ENCODE data around the gene CAMKV.

Gene CAMKV

DNA sequence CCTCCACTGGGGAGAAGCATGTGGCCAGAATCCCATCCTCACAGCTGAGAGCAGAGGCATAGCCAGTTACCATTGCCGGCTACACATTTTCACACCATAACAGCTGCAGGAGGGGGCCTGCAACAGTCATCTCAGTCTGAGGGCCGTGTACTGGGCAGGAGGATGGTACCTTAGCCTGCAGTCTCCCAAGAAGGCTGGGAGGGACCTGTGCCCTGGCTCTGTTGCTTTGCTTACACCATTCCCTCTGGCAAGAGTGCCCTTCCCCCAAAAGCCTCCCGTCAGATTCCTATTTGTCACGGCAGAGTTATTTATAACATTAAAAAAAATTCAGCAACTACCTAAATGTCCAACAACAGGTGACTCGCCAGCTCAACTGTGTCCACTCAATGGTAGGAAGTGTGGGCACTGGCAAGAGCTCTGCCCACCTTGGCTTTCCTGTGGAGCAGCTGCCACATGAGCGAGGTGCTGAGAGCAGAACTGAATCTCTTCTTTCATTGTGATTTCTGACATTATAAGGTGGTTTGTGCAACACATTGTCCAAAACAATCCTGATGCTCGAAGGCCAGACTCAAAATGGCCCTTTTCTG lies 4.4 kb downstream of the CAMKV start:
- H3K36me3 ChIP-seq (ENCODE audit: insufficient read depth, low read length), result no peaks in the 10 kb centered on the region
- no peak overlapping the region for H2AFZ ChIP-seq (ENCODE audit: low read length)
- no peaks in the 10 kb centered on the region for H3K79me2 ChIP-seq (ENCODE audit: insufficient read depth, low read length)
- peaks cover 8% of the 10 kb centered on the region for H3K4me1 ChIP-seq (ENCODE audit: insufficient read depth, low read length, severe bottlenecking)
- H3K9ac ChIP-seq (ENCODE audit: low read length), result no peak overlapping the region
- no peaks in the 10 kb centered on the region for H3K27me3 ChIP-seq (ENCODE audit: insufficient read depth, low read length)
- H3K4me2 ChIP-seq (ENCODE audit: low read length), result no peak overlapping the region
- H3F3A ChIP-seq (ENCODE audit: insufficient read depth, low read length), result no peaks in the 10 kb centered on the region
- H4K20me1 ChIP-seq (ENCODE audit: insufficient read depth, low read length), result no peaks in the 10 kb centered on the region
- no peak overlapping the region for H3K4me3 ChIP-seq (ENCODE audit: low read depth, low read length, poor library complexity, severe bottlenecking)
- no peaks in the 10 kb centered on the region for H3K9me3 ChIP-seq (ENCODE audit: low read length)
- H3K27ac ChIP-seq (ENCODE audit: low read depth, low read length, poor library complexity, severe bottlenecking), result no peak overlapping the region
- TF ChIP-seq EZH2 (IDR thresholded peaks at IDR 0.05; ENCODE audit: borderline replicate concordance, low read length), result no peak
- TF ChIP-seq, protein P1, sequence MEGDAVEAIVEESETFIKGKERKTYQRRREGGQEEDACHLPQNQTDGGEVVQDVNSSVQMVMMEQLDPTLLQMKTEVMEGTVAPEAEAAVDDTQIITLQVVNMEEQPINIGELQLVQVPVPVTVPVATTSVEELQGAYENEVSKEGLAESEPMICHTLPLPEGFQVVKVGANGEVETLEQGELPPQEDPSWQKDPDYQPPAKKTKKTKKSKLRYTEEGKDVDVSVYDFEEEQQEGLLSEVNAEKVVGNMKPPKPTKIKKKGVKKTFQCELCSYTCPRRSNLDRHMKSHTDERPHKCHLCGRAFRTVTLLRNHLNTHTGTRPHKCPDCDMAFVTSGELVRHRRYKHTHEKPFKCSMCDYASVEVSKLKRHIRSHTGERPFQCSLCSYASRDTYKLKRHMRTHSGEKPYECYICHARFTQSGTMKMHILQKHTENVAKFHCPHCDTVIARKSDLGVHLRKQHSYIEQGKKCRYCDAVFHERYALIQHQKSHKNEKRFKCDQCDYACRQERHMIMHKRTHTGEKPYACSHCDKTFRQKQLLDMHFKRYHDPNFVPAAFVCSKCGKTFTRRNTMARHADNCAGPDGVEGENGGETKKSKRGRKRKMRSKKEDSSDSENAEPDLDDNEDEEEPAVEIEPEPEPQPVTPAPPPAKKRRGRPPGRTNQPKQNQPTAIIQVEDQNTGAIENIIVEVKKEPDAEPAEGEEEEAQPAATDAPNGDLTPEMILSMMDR (IDR thresholded peaks at IDR 0.05; ENCODE audit: low read length), result no peak
- no peaks in the 10 kb centered on the region for H3K9me2 ChIP-seq (ENCODE audit: low read depth, low read length)

- peaks cover 7% of the 10 kb centered on the region for H3K4me1 ChIP-seq (ENCODE audit: insufficient read depth, low read length, severe bottlenecking)
- no peak overlapping the region for H3K9ac ChIP-seq (ENCODE audit: low read length)
- no peak for TF ChIP-seq EZH2 (IDR thresholded peaks at IDR 0.05; ENCODE audit: borderline replicate concordance, low read length)
- TF ChIP-seq, protein P1 (IDR thresholded peaks at IDR 0.05; ENCODE audit: low read length), result no peak
- no peaks in the 10 kb centered on the region for H4K20me1 ChIP-seq (ENCODE audit: insufficient read depth, low read length)
- no peaks in the 10 kb centered on the region for H3K9me3 ChIP-seq (ENCODE audit: low read length)
- H3F3A ChIP-seq (ENCODE audit: insufficient read depth, low read length), result no peaks in the 10 kb centered on the region
- no peak overlapping the region for H3K4me3 ChIP-seq (ENCODE audit: low read depth, low read length, poor library complexity, severe bottlenecking)
- H2AFZ ChIP-seq (ENCODE audit: low read length), result no peak overlapping the region
- H3K79me2 ChIP-seq (ENCODE audit: insufficient read depth, low read length), result no peaks in the 10 kb centered on the region
- no peak overlapping the region for H3K27ac ChIP-seq (ENCODE audit: low read depth, low read length, poor library complexity, severe bottlenecking)
- H3K4me2 ChIP-seq (ENCODE audit: low read length), result no peak overlapping the region
- no peaks in the 10 kb centered on the region for H3K36me3 ChIP-seq (ENCODE audit: insufficient read depth, low read length)
- H3K9me2 ChIP-seq (ENCODE audit: low read depth, low read length), result no peaks in the 10 kb centered on the region
- no peaks in the 10 kb centered on the region for H3K27me3 ChIP-seq (ENCODE audit: insufficient read depth, low read length)
Observed at GRCh38 chr3:49864505-49864904, 5.2 kb downstream of the CAMKV start.

DNA sequence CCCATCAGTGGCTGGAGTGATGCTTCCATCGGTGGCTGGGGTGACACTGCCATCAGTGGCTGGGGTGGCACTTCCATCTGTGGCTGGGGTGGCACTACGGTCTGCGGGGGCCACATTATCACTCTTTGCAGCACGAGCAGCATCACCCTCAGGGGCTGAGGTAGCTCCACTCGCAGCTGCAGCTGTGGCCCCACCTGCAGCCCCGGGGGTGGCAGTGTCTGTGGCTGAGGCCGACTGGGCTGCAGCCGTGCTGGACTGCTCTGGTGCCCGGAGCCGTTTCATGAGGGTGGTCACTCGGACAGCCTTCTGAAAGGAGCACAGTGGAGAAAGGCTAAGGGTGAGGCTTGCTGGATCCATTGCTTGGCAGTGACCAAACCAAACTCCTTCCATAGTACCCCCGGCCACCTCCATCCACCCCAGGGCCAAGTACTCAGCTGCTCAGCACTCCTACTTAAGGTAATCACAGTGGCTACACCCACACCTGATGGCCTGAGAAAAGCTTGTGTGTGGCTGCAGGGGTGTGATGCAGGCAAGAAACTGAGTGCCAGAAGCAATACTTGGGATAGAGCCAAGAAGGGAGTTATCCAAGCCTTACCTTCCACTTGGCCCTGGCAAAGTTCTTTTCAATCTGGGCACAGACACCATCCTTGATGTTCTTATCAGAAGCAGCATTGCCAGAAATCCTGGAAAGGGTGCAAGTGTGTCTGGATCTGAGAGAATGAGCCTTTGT lies 10.0 kb downstream of the CAMKV start:
- Histone ChIP-seq H3K9me2 (ENCODE audit: low read depth, low read length) (no peaks in the 10 kb centered on the region), H4K20me1 (ENCODE audit: insufficient read depth, low read length) (no peaks in the 10 kb centered on the region), H3K4me2 (ENCODE audit: low read length) (no peak overlapping the region), H2AFZ (ENCODE audit: low read length) (no peak overlapping the region), H3K4me1 (ENCODE audit: insufficient read depth, low read length, severe bottlenecking) (peaks cover 16% of the 10 kb centered on the region), H3K4me3 (ENCODE audit: low read depth, low read length, poor library complexity, severe bottlenecking) (no peak overlapping the region), H3K79me2 (ENCODE audit: insufficient read depth, low read length) (peaks cover 12% of the 10 kb centered on the region), H3K36me3 (ENCODE audit: insufficient read depth, low read length) (no peaks in the 10 kb centered on the region), H3F3A (ENCODE audit: insufficient read depth, low read length) (no peaks in the 10 kb centered on the region), H3K9ac (ENCODE audit: low read length) (no peak overlapping the region), H3K9me3 (ENCODE audit: low read length) (no peaks in the 10 kb centered on the region), H3K27ac (ENCODE audit: low read depth, low read length, poor library complexity, severe bottlenecking) (no peak overlapping the region), H3K27me3 (ENCODE audit: insufficient read depth, low read length) (no peaks in the 10 kb centered on the region; the same call in 1 of the 2 replicates)
- no peak for TF ChIP-seq EZH2 (IDR thresholded peaks at IDR 0.05; ENCODE audit: borderline replicate concordance, low read length)
- TF ChIP-seq, protein P1 (IDR thresholded peaks at IDR 0.05; ENCODE audit: low read length), result no peak

All from OCI-LY1 (cell line).